Measurements from ENCODE around the gene MITF.
A peak's percentile ranks its signal among the peaks of the same experiment; 100 is the strongest.
"Not testable (repeated sequence)": the region's sequence is repeated elsewhere in the genome, so short reads cannot be mapped to it uniquely, and the experiment has no call there.

The MITF gene

DNA sequence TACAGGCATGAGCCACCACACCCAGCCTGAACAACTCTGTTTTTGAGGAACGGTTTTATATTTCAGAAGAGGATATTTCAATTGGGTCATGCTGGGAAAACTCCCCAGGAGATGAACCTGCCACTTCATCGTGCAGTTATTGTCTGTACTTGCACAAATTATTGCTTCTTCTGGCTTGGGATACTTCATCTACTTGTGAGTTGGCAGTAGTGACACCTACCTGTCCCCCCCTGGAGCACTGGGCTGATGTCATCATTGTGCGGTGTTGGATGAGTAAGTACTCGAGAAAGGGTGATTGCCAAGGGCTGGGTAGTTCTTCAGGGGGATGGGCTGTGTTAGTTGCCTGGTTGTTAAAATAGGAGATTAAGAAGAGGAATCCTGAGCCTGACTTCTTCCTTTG lies 175.1 kb downstream of the MITF start:
- no peak for DNase-seq (ENCODE audit: low spot score)

- no peak for DNase-seq (ENCODE audit: low spot score)
These were observed 176.5 kb downstream of the MITF start for GRCh38 chr3:69915726-69916125.

- DNase-seq (ENCODE audit: low spot score), result not testable (repeated sequence)
These were observed 180.7 kb downstream of the MITF start for GRCh38 chr3:69920009-69920408.

DNA sequence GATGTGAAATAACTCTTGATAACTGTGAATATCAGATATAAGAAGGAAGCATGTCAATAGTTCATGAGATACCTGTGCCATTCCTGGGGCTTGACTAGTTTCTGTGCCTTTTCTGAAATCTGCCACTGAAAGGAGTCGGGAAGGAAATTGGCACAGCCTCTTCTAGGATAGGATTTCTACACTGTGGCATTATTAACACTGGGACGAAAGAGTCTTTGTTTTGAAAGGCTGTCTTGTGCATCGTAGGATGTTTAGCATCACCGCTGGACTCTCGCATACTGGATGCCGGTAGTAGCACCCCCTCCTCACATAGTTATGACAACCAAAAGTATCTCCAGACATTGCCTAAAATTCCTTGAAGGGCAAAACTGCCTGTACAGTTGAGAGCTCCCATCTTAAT lies 182.4 kb downstream of the MITF start:
- no peak for DNase-seq (ENCODE audit: low spot score)

DNA sequence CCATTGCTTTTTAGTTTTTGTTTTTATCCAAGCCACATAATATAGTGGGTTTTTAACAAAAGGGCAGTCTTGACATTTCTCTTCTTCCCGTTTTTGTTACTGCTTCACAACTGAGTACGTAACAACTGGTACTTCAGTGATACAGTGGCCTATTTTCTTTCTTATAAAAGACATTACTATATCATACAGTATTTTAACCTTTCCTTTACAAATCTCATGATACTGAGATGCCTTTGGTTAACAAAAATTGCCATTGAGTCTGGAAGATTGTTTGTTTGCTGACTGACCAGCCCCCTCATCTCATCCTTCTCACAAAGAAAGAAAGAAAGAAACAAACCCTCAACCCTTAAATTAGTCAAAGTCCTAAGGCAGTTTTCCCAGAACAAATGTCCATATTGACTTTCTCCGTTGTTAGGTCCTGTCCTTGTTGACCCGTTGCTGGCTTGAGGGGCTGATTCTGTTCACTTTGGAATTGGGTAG lies 183.3 kb downstream of the MITF start:
- no peak for DNase-seq (ENCODE audit: low spot score)

- no peak for DNase-seq (ENCODE audit: low spot score)
These were observed 186.2 kb downstream of the MITF start for GRCh38 chr3:69925506-69925905.

- DNase-seq (ENCODE audit: low spot score), result no peak
These were observed 187.1 kb downstream of the MITF start for GRCh38 chr3:69926385-69926784.

- no peak for DNase-seq (ENCODE audit: low spot score)
These were observed 188.3 kb downstream of the MITF start for GRCh38 chr3:69927571-69927970.

GRCh38 chr3:69929019-69929418 lies 189.8 kb downstream of the MITF start:
- no peak for DNase-seq (ENCODE audit: low spot score)

GRCh38 chr3:69930564-69930963 lies 191.3 kb downstream of the MITF start:
- no peak for DNase-seq (ENCODE audit: low spot score)

- DNase-seq (ENCODE audit: low spot score), result no peak
These were observed 192.8 kb downstream of the MITF start for GRCh38 chr3:69932087-69932486.

GRCh38 chr3:69932501-69932900 lies 193.2 kb downstream of the MITF start:
- no peak for DNase-seq (ENCODE audit: low spot score)

GRCh38 chr3:69934398-69934797 lies 195.1 kb downstream of the MITF start:
- DNase-seq (ENCODE audit: low spot score), result no peak

DNA sequence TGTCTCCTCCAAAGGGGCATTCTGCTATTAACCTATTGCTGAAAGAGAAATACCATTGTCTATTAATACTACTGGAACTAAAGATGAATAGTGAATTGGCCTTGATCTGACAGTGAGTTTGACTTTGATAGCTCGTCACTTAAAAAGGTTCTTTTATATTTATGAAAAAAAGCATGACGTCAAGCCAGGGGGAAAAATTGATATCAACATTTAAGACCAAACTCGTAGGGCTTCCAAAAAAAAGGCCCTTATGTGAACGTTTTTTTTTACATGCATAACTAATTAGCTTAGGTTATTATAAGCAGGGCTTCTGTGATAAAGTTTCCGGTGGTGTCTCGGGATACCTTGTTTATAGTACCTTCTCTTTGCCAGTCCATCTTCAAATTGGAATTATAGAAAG lies 197.0 kb downstream of the MITF start:
- DNase-seq (ENCODE audit: low spot score), result no peak

- DNase-seq (ENCODE audit: low spot score), result no peak
These were observed 198.8 kb downstream of the MITF start for GRCh38 chr3:69938061-69938460.

GRCh38 chr3:69938931-69939330 lies 199.7 kb downstream of the MITF start:
- DNase-seq (ENCODE audit: low spot score), result no peak

- DNase-seq (ENCODE audit: low spot score), result no peak
These were observed 201.8 kb downstream of the MITF start for GRCh38 chr3:69941037-69941436.

DNA sequence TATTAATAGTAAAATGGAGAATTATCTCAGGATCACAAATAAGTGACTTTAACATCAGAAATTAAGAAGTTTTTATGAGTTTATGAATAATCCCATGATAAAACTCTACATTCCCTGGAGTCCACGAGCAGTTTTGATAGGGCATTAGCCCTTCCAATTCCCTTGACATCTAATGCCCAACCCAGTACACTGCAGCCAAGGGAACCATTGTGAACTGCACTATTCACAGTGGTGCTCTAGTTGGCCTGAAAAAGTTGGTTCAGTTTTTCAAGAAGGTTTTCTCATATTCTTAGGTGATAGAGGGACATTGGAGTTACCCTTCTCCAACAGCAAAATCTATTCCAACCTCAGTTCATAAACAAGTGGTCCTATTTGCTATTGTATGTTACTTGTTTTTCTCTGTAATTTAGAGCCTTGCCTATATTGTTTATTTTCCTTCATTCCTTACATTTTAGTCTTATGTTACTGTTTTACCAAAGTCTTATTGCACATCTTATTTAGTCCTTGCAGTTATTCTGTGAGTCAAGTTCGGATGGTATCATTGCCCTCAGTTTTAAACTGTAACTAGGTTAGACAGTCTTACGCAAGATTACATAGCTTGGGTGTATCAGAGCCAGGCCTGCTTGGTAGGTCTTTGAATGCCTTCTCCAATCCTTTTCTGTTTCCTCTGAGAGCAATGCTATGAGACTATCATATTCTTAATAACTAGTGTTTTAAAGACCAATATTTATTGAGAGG lies 202.3 kb downstream of the MITF start:
- no peak for DNase-seq (ENCODE audit: low spot score)

- no peak for DNase-seq (ENCODE audit: low spot score)
These were observed 205.7 kb downstream of the MITF start for GRCh38 chr3:69944931-69945493.

DNA sequence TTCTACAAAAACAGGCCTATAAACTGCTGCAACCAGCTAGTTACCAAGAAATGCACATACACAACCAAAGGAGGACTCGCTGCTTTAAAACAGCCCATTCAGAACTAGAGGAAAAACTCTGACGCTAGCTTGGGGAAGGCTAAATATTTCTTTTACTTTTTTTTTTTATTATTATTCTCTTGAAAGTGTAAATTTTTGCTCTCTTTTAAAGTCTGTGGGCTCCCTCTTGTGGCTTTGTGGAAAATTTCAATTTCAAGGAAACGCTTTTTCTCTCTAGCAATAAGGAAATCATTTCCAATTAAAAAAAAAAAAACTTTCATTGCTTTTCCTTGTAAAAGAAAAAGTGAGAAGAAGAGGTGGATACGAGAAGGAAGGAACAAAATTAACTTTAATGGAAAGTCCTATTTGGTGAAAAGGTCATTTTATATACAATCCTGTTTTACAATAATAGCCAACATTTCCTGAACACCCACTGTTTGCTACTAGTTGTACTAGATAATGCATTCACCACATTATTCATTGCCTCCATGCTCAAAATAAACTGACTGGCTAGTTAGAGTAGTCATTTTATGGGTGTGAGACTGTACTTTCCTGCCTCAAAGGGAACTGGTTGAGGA lies 209.1 kb downstream of the MITF start:
- DNase-seq (ENCODE audit: low spot score), result peak; percentile 7

DNA sequence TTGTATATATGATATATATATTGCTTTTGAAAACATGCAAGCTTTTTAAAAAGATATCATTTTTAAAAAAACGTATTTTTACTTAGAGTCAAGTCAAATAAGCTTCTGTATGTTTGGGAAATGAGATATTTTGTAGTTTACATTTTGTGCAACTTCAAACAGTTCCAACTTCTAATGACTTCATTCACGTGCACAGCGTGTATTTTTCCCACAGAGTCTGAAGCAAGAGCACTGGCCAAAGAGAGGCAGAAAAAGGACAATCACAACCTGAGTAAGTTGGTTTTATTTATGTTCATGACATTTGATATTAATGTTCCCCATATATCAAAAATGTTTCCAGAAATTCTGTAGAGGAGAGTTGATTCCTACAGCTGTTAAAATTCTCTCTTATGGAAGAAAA lies 212.4 kb downstream of the MITF start:
- no peak for DNase-seq (ENCODE audit: low spot score)

GRCh38 chr3:69959581-69959980 lies 220.3 kb downstream of the MITF start:
- no peak for DNase-seq (ENCODE audit: low spot score)

- no peak for DNase-seq (ENCODE audit: low spot score)
These were observed 222.6 kb downstream of the MITF start for GRCh38 chr3:69961706-69962439.

Data from hematopoietic multipotent progenitor cell treated with erythropoietin and hydrocortisone succinate and interleukin-3 and kit ligand, for 15 days (in vitro differentiated cells).